ENCODE results near the gene CSTPP1.

DNA sequence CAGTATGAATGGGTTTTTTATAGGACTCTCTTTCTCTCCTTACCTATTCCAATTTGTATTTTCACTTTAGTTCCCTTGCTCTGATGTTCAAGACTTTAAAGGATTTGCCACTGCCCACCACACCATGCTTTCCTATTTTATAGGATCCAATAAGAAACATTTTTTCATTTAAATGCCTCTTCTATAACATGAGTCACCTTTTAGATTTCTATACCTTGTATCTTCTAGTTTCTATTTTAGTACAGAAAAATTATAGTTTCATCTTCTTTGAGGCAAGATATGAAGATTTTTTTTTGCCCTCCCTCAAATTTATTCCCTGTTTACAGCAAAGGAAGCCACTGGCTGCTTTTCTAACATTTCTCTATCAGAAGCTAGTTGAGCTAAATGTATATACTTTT, 163.4 kb downstream of the CSTPP1 start:
- TF ChIP-seq, protein P1, sequence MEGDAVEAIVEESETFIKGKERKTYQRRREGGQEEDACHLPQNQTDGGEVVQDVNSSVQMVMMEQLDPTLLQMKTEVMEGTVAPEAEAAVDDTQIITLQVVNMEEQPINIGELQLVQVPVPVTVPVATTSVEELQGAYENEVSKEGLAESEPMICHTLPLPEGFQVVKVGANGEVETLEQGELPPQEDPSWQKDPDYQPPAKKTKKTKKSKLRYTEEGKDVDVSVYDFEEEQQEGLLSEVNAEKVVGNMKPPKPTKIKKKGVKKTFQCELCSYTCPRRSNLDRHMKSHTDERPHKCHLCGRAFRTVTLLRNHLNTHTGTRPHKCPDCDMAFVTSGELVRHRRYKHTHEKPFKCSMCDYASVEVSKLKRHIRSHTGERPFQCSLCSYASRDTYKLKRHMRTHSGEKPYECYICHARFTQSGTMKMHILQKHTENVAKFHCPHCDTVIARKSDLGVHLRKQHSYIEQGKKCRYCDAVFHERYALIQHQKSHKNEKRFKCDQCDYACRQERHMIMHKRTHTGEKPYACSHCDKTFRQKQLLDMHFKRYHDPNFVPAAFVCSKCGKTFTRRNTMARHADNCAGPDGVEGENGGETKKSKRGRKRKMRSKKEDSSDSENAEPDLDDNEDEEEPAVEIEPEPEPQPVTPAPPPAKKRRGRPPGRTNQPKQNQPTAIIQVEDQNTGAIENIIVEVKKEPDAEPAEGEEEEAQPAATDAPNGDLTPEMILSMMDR (IDR thresholded peaks at IDR 0.05; ENCODE audit: insufficient read depth, low read length, poor library complexity, severe bottlenecking): no peak
- no peak for TF ChIP-seq EZH2phosphoT487 (conservative IDR thresholded peaks at IDR 0.05; ENCODE audit: low read length)
